HL-60/S4 treated with phorbol 12-myristate 13-acetate at 8.2 ng/mL for 4 days and 3 days (cell line): Measurements from ENCODE around the gene MIGA2.
"Not testable (repeated sequence)": the region's sequence is repeated elsewhere in the genome, so short reads cannot be mapped to it uniquely, and the experiment has no call there.

Source experiments
- in situ Hi-C: fragments of 300-500 bp; cut with MboI; formaldehyde crosslinking; loops from 2 replicates; pipeline ENCODE4 v1.15.0; 2022; ENCODE audit warnings: low sequenced_read_pairs

The MIGA2 gene

DNA sequence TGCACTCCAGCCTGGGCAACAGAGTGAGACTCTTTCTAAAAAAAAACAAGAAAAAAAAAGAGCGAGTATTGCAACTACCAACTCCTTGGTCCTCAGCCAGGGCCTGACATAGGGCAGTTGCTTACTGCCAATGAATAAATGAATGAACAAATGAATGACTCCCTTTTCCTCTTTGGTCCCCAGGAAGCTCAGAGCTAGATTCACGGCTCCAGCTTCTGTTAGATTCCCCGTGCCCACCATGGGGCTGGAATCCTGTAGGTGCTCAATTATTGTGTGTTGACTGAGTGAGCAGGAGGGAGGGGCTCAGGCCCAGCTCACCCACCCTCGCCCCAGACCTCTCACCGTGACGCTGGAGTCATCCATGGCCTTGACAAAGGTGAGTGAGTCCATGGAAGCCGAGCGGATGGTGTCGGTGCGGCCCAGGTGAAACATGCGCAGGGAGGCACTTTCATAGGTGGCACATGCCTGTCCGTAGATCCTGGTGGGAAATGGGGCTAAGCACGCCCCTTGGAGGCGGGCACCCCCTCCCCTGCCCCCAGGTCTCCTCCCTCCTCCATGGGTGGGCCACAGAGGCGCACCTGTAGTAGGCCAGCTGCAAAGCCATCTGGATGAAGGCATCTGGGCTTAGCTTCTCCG lies 61.4 kb downstream of the MIGA2 start:
- in situ Hi-C loops, result no loop called here

DNA sequence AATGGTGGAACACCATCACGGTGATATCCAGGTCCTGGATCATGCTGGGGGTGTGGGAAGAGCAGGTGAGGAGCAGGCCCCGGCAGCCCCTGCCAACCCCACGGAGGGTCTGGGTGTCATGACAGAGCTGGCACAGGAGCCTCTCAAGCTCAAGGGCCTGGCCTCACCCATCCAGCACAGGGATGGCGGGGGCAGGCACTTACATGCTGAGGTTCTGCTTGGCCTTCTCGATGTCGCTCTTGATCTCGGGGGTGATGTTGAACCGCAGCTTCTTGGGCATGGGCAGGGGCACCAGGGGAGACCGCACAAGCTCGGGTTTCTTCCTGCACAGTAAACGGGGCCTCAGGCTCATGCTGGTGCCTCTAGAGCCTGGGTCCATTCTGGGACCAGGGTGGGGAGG lies 61.9 kb downstream of the MIGA2 start:
- in situ Hi-C loops, result no loop called here

DNA sequence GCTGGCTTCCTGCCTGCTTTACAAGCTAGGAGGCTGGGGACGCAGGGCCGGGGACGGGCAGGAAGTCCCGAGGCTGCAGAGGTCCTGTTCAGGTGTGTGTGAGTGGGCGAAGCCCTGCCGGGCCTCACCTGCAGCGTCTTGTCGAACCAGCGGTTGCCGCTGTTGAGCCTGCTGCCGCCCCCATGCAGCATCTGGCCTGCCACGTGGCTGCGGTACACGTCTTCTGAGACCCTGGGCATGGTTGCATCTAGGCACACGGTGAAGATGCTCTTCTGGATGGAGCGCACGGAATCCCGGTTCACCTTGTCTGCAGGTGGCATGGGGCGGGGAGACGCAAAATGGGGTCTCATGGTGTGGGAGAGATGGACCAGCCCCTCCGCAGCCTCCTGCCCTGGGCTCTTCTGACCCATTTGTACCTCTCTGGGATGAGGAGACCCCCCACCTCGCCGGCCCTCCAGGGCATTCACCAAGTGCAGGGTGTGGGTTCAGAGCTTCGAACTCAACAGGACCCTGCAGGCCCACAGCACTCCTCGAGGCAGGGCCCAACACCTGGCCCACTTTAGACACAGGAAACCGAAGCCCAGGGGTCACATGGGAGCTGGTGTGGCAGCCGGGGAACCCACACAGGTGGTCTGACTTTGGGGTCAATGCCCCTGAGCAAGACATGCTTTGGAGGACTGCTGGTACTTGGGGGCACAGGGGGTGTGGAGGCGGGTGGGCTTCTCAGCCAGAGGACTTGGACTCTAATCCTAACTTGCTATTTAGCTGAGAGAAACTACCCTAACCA lies 64.2 kb downstream of the MIGA2 start:
- in situ Hi-C loops, result no loop called here

DNA sequence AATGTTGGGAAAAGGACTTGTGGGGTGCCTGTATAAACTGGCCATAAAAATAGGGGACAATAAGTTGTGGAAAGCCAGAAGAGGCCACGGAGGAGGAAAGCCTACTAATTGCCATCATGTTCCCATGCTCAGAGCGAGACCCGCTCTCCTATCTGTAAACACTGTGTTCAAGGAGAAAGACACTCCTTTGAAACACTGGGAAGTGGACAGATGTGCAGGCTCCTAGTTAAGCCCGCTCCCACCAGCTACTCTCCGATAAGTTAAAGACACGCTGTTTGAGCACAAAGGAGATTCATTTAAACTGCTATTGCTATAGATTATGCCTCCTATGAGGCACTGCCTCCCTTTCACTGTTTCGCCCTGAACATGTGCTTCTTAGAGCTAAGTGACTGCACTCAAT lies 64.9 kb downstream of the MIGA2 start:
- in situ Hi-C loops, result no loop called here

DNA sequence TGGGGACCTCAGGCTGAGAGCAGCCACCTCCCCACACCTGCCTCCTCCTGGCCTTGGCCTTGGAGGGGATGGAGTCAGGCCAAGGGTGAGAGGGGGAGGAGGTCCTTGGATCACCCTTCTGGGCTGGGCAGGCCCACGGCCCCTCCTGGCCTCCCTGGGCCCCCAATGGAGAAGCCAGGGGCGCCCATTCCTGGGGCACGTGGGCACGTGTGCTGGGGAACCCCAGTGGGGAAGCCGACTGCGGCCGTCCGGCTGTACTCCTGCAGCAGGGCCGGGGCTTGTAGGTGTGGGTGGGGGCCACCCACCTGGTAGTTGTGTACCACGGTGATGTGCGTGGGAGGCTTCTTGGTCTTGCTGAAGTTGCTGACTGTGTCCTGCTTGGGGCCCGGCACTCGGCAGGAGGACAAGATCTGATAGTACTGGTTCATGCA lies 65.7 kb downstream of the MIGA2 start:
- in situ Hi-C loops, result no loop called here

DNA sequence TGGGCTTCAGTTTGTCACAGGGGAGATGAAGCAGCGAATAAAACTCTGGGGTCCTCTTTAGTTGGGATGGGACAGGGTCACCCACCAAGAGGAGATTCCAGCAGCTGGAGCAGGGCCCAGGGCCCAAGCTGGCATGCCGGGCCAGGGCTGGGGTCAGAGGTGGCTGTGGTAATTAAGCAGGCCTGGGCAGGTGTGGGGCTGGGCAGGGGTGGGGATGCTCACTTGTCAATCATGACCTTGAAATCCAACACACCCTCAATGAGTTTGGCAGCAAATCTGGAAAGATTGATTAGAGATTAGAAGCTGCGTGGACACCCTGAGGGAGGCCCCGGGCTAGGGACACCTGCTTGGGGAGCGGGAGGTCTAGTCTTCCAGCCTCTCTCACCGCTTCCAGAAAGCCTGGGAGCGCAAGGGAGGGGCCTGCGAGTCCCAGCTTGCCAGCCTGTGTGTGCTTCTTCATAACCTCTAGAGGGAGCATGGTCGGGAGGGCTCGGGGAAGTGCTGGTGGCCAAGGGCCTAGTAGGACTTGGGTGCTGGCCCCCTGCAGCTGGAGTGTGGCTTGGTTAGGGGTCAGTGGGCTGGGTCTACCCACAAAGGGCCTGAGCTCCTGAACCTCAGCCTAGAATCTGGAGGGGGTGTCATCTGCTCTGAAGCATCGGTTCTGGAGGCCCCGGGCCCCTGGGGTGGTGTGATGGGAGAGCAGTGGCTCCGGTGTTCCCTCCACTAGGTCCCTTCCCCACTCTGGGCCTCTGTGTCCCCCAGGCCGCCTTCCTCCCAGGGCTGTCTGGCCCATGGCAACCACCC lies 66.6 kb downstream of the MIGA2 start:
- in situ Hi-C loops, result no loop called here

DNA sequence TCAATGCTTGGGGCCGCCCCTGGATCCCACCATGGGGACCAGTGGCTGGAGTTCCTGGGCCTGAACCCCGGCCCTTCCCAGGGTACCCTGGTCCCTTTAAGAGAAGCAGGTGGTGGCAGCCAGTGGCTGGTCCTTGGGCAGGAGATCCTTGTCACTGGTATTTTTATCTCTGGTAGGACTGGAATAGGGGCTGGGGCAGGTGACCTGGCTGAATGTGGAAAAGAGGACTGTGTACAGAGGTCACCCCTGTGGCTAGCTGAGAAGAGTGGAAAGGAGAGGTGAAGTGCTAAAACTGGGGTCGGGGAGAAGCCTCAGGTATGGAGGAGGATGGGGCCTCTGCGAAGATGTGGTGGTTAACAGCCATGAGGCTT lies 67.2 kb downstream of the MIGA2 start:
- in situ Hi-C loops, result no loop called here

DNA sequence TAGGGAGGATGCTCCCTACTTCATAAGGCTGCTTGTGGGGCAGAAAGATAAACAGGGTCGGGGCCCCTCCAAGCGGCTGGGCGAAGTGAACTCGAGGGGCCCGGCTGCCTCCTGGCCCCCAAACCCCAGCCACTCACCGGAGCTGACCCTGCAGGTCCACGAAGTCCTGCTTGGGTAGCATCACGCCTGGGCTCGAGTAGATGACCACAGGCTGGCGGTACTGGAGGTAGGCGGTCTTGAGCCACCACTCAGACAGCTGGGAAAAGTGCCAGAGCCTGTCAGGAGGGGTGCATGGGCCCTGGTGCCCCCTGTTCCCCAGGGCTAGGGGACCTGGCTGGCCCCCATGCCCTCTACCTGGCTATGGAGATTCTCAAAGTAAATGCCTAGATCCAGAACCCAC lies 67.6 kb downstream of the MIGA2 start:
- in situ Hi-C loops, result no loop called here

DNA sequence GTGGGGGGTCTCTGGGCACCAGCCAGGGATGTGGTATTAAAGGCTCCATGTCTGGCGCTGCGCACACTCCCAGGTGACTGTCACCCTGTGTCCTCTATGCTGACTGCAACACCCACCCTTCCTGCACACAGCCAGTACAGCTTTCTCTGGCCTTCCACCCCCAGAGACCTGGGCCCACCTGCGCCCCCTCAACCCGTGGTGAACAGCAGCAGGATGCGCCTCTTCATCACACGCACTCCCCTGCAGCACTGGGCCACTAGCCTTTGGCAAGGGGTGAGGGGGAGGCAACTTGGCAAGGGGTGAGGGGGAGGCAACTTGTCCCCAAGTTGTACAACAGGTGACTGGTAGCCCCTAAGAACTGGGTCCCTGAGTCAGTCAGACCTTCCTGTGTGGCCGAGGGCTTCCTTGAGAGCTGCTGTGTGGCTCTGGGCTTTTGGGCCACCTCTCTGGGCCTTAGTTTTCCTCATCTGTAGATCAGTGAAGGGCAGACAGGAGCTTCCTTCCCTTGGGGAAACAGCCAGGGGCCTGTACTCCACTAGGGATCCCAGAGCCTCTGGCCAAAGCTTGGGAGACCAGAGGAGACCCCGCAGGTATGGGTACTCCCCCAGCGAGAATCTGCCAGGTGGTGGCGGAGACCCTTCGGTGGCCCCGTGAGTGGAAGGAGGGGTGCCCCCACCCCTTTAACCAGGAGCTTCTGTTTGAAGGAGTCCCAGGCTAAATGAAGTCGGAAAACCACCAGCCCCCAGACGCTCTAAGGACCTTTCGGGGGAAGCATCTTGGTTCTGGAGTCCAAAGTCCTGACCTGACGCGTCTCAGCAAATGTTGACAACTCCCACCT lies 69.7 kb downstream of the MIGA2 start:
- in situ Hi-C loops, result no loop called here

DNA sequence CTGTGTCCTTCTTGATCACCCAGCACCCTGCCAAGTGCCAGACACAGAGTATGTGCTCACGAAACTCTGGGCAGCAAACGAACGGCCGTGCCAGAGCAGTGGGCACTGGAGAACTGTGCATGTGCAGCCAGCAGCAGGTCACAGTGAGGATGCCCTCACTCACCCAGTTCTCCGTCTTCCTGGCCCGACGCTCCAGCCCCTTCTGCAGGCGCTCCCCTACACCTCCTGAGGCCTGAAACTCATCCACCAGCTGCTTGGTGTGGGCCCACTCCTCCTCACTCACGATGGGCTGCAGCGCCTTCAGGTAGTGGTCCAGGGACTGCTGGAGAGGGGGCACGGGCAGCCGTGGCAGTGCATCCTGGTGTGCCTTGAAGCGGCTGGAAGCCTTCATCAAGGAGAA lies 71.2 kb downstream of the MIGA2 start:
- in situ Hi-C loops, result no loop called here

DNA sequence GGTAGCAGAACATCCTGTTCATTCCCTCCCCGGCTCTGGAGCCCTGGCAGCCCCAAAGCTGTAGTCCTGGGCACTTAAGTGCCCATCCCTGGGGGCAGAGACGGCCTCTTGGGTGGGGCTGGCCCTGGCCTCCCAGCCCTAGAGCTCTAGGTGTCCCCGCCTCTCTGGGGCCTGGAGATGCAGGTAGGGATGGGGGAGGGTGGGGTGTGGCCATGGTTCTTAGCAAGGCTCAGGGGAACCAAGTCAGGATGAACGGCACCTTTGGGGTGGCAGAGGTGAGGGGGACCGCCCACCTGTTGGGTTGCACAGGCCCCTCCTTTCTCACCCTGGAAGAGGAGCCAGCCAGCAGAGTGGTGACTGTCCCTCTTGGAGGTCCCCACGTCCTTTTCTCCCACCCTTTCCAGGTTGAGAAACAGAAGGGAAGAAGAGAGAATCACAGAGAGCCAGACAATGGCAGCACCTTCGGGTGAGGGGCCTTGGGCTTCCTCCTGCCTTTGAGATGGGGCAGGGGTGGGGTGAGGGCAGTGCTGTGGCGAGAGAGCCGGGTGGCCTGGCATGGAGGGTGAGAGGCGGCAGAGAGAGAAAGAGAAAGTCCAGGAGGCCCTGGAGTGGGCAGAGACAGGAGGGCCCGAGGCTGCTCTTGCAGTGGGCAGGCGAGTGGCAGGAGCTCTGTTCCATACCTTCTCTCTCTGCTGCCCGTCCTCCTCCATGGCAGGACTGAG lies 71.8 kb downstream of the MIGA2 start:
- in situ Hi-C loops, result no loop called here

DNA sequence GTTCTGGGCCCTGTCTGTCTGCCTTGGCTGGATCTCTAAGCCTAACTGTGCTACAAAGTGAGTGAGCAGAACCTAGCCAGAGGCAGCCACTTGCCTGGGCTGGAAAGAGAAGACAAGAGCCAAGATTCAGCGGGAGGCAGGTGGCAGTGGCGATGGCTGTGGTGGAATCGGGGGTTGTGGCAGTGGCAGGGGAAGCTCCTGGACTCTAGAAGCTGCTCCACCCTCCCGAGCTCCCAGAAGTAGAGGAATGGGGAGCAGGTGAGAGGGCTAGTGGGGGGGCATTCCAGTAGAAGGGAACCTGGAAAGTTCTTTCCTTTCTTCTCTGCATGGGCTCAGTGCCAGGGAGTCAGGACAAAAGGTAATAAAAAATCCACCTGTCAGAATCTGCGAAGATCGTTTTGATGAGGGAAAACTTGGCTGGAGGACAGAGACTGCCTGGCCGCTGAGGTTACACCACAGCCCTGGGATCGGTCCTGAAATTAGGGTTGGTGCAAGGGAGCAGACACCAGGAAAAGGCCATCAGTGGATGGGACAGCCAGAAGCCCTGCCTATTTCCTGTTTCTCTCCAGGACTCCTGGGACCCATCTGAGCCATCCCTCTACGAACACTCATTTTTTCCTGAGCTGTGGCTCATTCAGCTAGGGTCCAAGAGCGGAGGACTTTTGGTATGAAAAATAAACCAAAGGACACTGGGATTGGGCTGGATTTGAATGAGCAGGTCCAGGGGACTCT lies 72.5 kb downstream of the MIGA2 start:
- in situ Hi-C loops, result no loop called here

DNA sequence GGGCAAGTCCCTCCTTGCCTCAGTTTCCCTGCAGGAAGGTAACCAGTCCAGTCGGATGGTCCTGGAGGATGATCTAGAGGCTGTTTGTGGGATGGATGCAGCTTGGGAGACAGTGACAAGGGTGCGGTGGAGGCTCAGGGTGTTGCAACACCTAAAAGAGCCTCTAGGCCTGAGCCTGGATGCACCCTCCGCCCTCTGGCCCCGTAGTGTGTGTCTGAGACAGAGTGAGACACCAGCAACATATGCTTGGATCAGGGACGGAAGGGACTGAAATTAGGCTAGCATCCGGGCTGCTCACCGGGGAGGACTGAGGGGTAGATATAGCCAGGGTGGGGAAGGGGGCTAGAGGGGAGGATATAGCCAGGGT lies 73.1 kb downstream of the MIGA2 start:
- in situ Hi-C loops, result no loop called here

DNA sequence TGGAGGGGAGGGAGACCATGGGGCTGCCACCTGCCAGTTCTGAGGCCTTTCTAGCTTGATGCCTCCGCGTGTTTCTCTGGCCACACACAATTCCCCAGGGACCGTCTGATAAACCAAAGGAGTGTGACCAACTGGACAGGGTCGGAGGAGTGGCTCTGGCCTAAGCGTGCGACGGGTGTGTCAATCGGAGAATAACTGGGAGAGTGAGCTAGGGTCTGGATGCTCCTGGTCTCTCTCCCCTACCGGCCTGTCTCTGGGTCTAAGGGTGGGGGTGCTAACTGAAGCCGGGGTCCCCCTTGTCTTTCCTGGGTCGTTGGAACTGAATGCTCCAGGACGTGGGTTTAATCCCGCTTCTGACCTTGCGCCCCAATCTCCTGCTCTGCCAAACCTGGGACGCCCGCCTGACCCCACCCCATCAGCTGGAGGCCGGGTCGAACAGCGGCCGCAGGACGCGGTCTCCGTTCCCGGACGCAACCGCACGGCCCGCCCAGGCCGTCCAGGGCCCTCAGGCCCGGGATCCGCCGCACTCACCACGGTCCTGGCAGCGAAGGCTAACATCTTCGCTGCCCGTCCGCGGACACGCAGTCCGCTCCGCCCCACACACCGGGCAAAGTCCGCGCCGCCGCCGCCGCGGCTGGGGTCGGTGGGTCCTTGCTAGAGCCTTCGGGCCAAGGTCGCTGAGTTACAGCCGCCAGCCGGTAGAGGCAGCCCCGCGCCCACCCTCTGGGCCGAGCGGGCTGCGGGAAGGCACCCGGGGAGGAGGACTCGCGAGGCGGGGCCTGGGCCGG lies 73.7 kb downstream of the MIGA2 start:
- in situ Hi-C loops, result no loop called here

DNA sequence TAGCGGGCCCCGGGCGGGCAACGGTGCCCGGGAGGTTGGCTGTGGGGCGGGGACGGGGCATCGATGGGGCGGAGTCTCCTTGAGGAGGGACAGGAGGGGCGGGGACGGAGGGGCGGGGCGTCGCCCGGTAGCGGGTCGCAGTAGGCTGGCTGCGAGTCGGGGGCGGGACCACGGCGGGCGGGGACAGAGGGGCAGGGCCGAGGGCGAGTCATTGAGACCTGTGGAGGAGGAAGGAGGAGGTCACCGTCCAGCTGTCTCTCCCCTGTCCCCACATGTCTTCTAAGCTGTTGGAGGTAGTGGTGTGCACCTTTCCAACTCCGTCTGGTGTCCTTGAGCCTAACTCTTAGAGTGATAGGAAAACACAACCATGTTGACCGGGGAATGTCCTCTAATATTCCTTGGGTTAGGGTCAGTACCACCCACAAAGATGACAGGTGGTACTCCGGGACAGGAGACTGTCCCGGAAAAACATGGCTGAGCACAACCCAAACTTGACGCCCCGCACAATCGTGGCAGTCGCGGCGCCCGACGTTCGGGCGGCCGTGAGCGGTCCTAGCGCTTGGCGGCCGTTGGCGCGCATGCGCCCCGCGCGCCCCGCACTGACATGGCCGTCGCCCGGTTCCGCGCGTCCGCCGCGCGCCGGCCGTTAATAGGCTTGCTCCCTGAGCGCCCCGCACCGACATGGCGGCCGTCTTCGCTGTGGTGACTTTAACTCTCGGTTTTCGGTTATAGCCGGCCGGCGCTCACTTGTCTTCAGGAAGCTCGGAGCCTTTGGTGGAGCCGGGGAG lies 74.5 kb downstream of the MIGA2 start, which contains the start of the genes CRAT and PTPA:
CRAT (minus strand) TSS at position 54 of the 788 bp plus-strand sequence. CDS start 284 bp downstream, outside the sequence.
PTPA (plus strand) TSS at position 676 of the 788 bp plus-strand sequence. CDS start 186 bp downstream, outside the sequence.
- in situ Hi-C loops, result no loop called here

DNA sequence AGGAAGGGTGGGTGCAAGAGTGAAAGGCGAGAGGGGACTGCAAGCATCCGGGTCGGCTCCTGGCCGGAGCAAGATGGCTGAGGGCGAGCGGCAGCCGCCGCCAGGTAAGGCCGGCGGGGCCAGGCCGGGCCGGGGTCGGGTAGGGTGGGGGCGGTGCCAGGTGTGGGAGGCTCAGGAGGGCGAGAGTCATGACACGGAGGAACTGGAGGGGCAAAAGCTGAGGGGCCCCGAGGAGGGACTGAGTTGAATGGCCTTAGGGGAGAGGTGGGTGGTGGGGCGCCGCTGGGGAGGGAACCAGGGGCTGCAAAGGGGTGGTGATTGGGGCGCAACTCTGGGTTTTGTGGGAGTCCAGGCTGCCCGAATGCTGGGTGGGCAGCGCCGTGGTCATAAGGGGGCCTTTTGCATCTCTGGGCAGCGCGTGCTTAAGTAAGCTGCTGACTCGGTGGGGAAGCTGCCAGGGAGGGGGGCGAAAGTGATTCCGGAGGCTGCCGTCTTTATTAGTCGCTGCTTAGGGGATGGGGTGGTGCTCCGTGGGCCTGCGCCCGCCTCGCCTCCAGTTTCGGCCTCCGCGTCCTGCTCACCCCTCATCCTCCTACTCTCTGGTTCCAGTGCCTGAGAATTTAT lies 75.2 kb downstream of the MIGA2 start:
- in situ Hi-C loops, result no loop called here

DNA sequence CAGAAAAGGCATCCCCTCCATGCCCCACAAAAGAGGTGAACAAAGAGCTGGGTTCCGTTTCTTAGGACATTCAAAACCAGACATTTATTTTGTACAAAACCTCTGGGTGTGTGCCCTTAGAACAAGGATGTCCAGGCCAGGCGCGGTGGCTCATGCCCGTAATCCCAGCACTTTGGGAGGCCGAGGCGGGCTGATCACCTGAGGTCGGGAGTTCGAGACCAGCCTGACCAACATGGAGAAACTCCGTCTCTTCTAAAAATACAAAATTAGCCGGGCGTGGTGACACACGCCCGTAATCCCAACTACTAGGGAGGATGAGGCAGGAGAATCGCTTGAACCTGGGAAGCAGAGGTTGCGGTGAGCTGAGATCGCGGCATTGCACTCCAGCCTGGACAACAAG lies 76.1 kb downstream of the MIGA2 start:
- in situ Hi-C loops, result not testable (repeated sequence)
